HG03558 (cell line): ENCODE data around the gene CYP4F2.

ENCODE experiments used
- ATAC-seq: cut with Tn5 transposase; IDR thresholded peaks from one replicate; pipeline ENCODE4 v1.9.1; 2021; ENCODE audit warnings: moderate number of reproducible peaks; ENCODE audit not compliant: unreplicated experiment; ENCODE audit errors: extremely low read depth

Gene CYP4F2

DNA sequence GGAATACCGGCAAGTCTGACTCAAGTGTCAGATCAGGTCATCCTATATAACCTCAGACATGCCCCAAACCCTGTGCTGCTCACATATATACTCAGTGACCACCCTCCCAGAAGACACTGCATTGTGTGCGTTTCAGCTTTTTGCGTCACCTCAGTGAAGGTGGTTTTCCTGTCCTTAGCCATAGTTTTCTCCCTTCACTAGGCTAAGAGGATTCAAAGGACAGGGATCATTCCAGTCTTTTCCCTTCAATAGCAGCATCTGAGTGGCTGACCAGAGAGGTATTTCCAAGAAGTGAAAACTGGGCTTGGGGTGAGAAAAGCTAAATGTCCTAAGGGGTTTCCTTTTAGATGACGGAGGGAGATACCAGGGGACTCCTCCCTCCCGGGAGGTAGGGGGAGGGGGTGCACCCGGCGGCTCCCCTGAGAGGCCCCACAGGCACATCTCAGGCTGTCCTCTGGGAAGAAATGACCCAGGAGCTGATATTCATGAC is 69.7 kb downstream of the CYP4F2 start:
- ATAC-seq = no peak
